Right lobe of liver (tissue), 4 donors: ENCODE measurements around the gene PCSK4.

ENCODE experiments used
- CTCF ChIP-seq, 4 donors: fragments of 200-600 bp in 3 of 4; fragments of 450-650 bp in 1 of 4; IDR thresholded peaks; one replicate each; pipeline versions ENCODE4 v1.5.1 to v1.8.0; 2016 to 2022; ENCODE audit warnings: antibody characterized with exemption in 4 of 4, mild to moderate bottlenecking in 2 of 4
- POLR2A ChIP-seq: fragments of 450-650 bp; IDR thresholded peaks from one replicate; pipeline ENCODE4 v1.6.1; 2017; ENCODE audit warnings: antibody characterized with exemption, mild to moderate bottlenecking
- donor health status: DM: no; HTN: no; CAD: no.
- donor health status: DM: no; HTN: no; CAD: no.
- donor health status: DM: no; HTN: yes; CAD: no.

- TF ChIP-seq POLR2A (no peak), CTCF (IDR thresholded peaks at IDR 0.05) (no peak)
Measured at GRCh38 chr19:1496714-1497577, 6.8 kb upstream of the PCSK4 start.
